Colon (tissue), 2 donors: ENCODE results near the gene RFXAP.

Experiments
- FAIRE-seq: peaks from 2 replicates; lab custom pipeline; 2012; peaks lifted over from hg19 to GRCh38; lab: Jason Lieb, UNC
- donor health status: control.
- donor health status: control.

The RFXAP gene

GRCh38 chr13:36866232-36866631 lies 47.2 kb downstream of the RFXAP start:
- FAIRE-seq, result no peak

- no peak for FAIRE-seq
These were observed 51.1 kb downstream of the RFXAP start for GRCh38 chr13:36870050-36870692.

GRCh38 chr13:36872621-36873020 lies 53.6 kb downstream of the RFXAP start:
- FAIRE-seq, result no peak

- FAIRE-seq, result no peak
These were observed 56.4 kb downstream of the RFXAP start for GRCh38 chr13:36875431-36875830.

- no peak for FAIRE-seq
These were observed 56.9 kb downstream of the RFXAP start for GRCh38 chr13:36875961-36876360.
